Astrocyte of the cerebellum (primary cell): ENCODE data around the gene FLRT1.
A peak's percentile ranks its signal among the peaks of the same experiment; 100 is the strongest.

ENCODE experiments used
- DNase-seq: peaks from one replicate; pipeline ENCODE4 v3.0.0-alpha.2; 2011; ENCODE audit warnings: low read depth
- H3K4me3 ChIP-seq: 2 replicates; pipeline ENCODE4 v1.5.1; 2011; ENCODE audit warnings: mild to moderate bottlenecking, low read depth, low read length, moderate library complexity
- in situ Hi-C: cut with HindIII; loops from 2 replicates; pipeline ENCODE4 v1.10.0; 2017; ENCODE audit warnings: low sequenced_read_pairs
- TF ChIP-seq, protein P1 (sequence below): IDR thresholded peaks from 2 replicates; pipeline ENCODE4 v1.5.1; 2012; ENCODE audit warnings: low read length, low read depth, moderate library complexity, mild to moderate bottlenecking; ENCODE audit errors: missing control alignments

FLRT1 gene

DNA sequence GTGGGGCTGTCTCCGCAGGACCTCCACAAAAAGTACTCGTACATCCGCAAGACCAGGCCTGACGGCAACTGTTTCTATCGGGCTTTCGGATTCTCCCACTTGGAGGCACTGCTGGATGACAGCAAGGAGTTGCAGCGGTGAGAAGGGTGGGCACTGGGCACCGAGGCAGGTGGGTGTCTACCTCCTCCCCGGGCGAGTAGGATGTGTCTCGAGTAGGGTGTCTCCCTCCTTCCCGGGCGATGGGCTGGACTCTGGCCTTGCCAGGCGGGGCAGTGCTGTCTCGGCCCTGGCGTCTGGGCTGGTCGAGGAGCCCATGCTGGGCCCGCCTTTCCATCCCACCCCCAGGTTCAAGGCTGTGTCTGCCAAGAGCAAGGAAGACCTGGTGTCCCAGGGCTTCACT, 39.2 kb upstream of the FLRT1 start:
- TF ChIP-seq, protein P1, sequence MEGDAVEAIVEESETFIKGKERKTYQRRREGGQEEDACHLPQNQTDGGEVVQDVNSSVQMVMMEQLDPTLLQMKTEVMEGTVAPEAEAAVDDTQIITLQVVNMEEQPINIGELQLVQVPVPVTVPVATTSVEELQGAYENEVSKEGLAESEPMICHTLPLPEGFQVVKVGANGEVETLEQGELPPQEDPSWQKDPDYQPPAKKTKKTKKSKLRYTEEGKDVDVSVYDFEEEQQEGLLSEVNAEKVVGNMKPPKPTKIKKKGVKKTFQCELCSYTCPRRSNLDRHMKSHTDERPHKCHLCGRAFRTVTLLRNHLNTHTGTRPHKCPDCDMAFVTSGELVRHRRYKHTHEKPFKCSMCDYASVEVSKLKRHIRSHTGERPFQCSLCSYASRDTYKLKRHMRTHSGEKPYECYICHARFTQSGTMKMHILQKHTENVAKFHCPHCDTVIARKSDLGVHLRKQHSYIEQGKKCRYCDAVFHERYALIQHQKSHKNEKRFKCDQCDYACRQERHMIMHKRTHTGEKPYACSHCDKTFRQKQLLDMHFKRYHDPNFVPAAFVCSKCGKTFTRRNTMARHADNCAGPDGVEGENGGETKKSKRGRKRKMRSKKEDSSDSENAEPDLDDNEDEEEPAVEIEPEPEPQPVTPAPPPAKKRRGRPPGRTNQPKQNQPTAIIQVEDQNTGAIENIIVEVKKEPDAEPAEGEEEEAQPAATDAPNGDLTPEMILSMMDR: no peak
- in situ Hi-C loops: no loop called here

GRCh38 chr11:63997104-63997700, 38.5 kb upstream of the FLRT1 start:
- TF ChIP-seq, protein P1: no peak
- DNase-seq: no peak
- in situ Hi-C loops: no loop called here
- H3K4me3 ChIP-seq: no peak overlapping the region

More for the DNA sequence above, 39.2 kb upstream of the FLRT1 start:
- no peak for DNase-seq
- no peak overlapping the region for H3K4me3 ChIP-seq

DNA sequence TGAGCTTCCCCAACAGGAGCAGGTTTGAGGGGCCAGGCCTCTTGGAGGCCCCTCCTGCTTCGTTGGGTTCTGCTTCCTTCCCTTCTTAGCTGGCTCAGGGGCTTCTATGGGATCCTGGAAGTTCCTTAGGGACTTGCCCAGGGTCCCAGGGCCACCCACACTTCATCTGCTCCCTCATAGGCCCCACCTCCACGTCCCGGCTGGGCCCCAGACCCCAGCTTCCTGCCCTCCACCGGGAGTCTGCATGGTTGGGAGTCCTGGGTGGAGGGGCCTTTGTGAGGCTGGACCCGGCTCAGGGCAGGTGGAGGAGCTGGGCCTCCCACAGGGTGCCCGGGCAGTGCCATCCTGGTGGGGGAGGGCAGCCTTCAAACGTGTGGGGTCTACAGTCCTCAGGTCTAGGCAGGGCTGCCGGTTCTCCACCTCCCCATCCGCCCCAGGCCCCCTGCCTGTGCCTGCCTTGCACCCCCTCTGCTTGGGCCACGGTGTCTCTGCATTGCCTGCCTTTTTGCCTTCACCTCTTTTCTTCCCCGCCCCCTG, 37.9 kb upstream of the FLRT1 start:
- DNase-seq: no peak
- TF ChIP-seq, protein P1: no peak
- no peak overlapping the region for H3K4me3 ChIP-seq
- in situ Hi-C loops: no loop called here

- in situ Hi-C loops: no loop called here
- no peak overlapping the region for H3K4me3 ChIP-seq
Observed at GRCh38 chr11:63998558-63999348, 37.0 kb upstream of the FLRT1 start.

DNA sequence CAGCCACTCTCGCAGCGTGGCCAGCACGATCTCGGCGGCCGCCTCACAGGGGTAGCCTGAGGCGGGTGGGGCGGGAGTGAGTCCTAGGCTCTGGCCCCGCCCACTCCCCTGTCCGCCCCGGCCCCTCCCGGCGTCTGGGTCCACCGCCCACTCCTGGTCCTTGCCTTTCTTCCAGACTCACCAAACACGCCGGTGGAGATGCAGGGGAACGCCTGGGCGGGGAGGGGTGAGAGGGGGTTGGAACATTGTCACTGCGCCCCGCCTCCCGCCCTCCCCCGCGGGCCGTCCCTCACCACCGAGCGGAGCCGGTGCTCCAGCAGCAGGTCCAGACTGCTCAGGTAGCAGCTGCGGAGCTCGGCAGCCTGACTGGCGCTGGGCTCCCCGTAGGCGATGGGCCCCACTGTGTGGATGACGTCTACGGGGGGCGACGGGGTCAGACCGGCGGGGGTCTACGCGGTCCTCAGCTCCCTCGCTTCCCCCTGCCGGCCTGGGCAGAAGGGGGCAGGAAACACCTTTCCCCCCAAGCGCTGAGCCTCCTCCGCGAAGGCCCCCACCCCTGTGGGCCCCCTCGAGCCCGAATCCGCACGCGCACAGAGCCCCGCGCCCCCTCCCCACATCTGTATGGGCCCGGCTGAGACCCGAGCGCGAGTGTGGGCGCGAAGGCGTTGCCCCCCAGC, 36.2 kb upstream of the FLRT1 start:
- in situ Hi-C loops: loop anchor here (5.0 to 10.0 kb wide), 3 partner anchors 75 to 163 kb away; no protein-coding TSS in a partner anchor
- DNase-seq: no peak
- peak overlapping the region; percentile 12 for H3K4me3 ChIP-seq
- TF ChIP-seq, protein P1: no peak

More at GRCh38 chr11:63998558-63999348, 37.0 kb upstream of the FLRT1 start:
- no peak for DNase-seq
- TF ChIP-seq, protein P1: no peak

- TF ChIP-seq, protein P1: peak; percentile 52
- peak; percentile 23 for DNase-seq
- H3K4me3 ChIP-seq: peak overlapping the region; percentile 26
- in situ Hi-C loops: loop anchor here (5.0 to 10.0 kb wide), 3 partner anchors 75 to 162 kb away; no protein-coding TSS in a partner anchor
Observed at GRCh38 chr11:64000026-64000739, 35.5 kb upstream of the FLRT1 start.
